PC-9 (cell line): ENCODE data around the gene DPH5. TPM values are rescaled to one million over a fixed set of nuclear protein-coding genes. Genes with fewer than 3 reads are reported as not detected.

Experiments used
- BruUV-seq: library from RNA; stranded (reverse); fragments of 400-500 nt; replicated peaks from 2 replicates; lab custom pipeline; 2021; lab: Mats Ljungman, UMichigan
- CTCF ChIA-PET: fragments of 300-600 bp; sonication (Branson Sonifier 250); formaldehyde crosslinking; loops from one replicate; lab custom pipeline; 2022; ENCODE audit warnings: antibody characterized with exemption; lab: Charles Lee
- POLR2A ChIA-PET: fragments of 300-600 bp; sonication (Branson Sonifier 250); formaldehyde crosslinking; loops from one replicate; lab custom pipeline; 2022; ENCODE audit warnings: antibody characterized with exemption; ENCODE audit not compliant: unreplicated experiment; lab: Charles Lee
- DNase-seq, 2 experiments: peaks; one replicate each; pipeline versions ENCODE4 v3.0.0 to v3.0.0-alpha.2; 2015 to 2022; ENCODE audit warnings: mixed read lengths in 1 of 2
- H2AFZ ChIP-seq: fragments of 200-600 bp; sonication (generic); 2 replicates; pipeline ENCODE4 v1.8.1; 2017; ENCODE audit warnings: antibody characterized with exemption
- H3F3A ChIP-seq: fragments of 200-600 bp; sonication (generic); 2 replicates; pipeline ENCODE4 v1.8.1; 2017; ENCODE audit warnings: antibody characterized with exemption, mild to moderate bottlenecking, low read depth; ENCODE audit not compliant: insufficient read depth
- H3K27ac ChIP-seq: fragments of 200-600 bp; sonication (generic); 2 replicates; pipeline ENCODE4 v1.6.1; 2016; ENCODE audit warnings: mixed run types
- H3K27me3 ChIP-seq: fragments of 200-600 bp; sonication (generic); 2 replicates; pipeline ENCODE4 v1.6.1; 2016; ENCODE audit warnings: low read depth, mixed run types; ENCODE audit not compliant: insufficient read depth
- H3K36me3 ChIP-seq: fragments of 200-600 bp; sonication (generic); 2 replicates; pipeline ENCODE4 v1.6.1; 2016; ENCODE audit warnings: low read depth, mixed run types
- H3K4me1 ChIP-seq: fragments of 200-600 bp; sonication (generic); replicated peaks from 2 replicates; pipeline ENCODE4 v1.6.1; 2016; ENCODE audit warnings: mixed run types; ENCODE audit not compliant: insufficient read depth
- H3K4me2 ChIP-seq: fragments of 200-600 bp; sonication (generic); 2 replicates; pipeline ENCODE4 v1.6.1; 2017; ENCODE audit warnings: mixed run types
- H3K4me3 ChIP-seq: fragments of 200-600 bp; sonication (generic); 2 replicates; pipeline ENCODE4 v1.6.1; 2016; ENCODE audit warnings: mixed run types
- H3K79me2 ChIP-seq: fragments of 200-600 bp; sonication (generic); 2 replicates; pipeline ENCODE4 v1.6.1; 2017; ENCODE audit warnings: low read depth, mixed run types
- H3K9me2 ChIP-seq: fragments of 200-600 bp; sonication (generic); 2 replicates; pipeline ENCODE4 v1.8.1; 2017; ENCODE audit warnings: mild to moderate bottlenecking; ENCODE audit not compliant: insufficient read depth
- H3K9me3 ChIP-seq: fragments of 200-600 bp; sonication (generic); 2 replicates; pipeline ENCODE4 v1.8.1; 2016; ENCODE audit warnings: low read depth; ENCODE audit not compliant: insufficient read depth
- H4K20me1 ChIP-seq: fragments of 200-600 bp; sonication (generic); 2 replicates; pipeline ENCODE4 v1.8.1; 2017; ENCODE audit not compliant: insufficient read depth
- EZH2 ChIP-seq: fragments of 200-600 bp; sonication (generic); IDR thresholded peaks from 2 replicates; pipeline ENCODE4 v1.8.0; 2017; ENCODE audit warnings: antibody characterized with exemption, low read depth
- intact Hi-C: fragments of 100-400 bp; cut with micrococcal nuclease; formaldehyde crosslinking; loops from one replicate; pipeline ENCODE4 v1.10.0; 2022; ENCODE audit not compliant: unreplicated experiment
- total RNA-seq: library from RNA; stranded (reverse); gene quantifications from 2 replicates; pipeline ENCODE4 v1.2.3, GENCODE V29; 2021
- TF ChIP-seq, protein P1 (sequence below): fragments of 200-600 bp; sonication (generic); conservative IDR thresholded peaks from 2 replicates; pipeline ENCODE4 v1.6.1; 2017; ENCODE audit warnings: mixed run types, antibody characterized with exemption, mild to moderate bottlenecking, moderate library complexity

The DPH5 gene
- total RNA-seq, 1 experiment from 2014 or later, result 39.4 TPM

DNA sequence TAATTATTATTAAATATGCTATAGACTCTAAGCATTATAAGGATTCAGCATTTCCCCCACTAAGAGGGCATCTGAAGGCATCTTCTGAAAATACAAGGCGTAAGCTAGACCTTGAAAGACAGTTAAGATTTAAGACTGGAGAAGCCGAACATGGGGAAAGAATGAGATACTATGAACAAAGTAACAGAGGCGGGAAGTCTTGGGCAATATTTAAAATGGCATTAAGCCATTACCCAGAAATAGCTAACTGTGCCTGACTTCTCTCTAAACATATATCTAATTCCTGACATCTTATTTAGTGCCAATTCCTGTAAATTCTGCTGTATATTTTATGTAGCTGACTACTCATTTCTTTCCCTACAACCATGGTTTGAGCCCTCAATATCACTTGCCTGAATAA lies 20.9 kb downstream of the DPH5 start:
- Histone ChIP-seq H3K4me3 (no peak overlapping the region), H3K9me2 (no peaks in the 10 kb centered on the region), H3K4me2 (0 out of 2 replicates have a peak overlapping the region, but pooled peaks have one; percentile 1), H3F3A (peaks cover 26% of the 10 kb centered on the region), H3K27me3 (no peaks in the 10 kb centered on the region), H3K27ac (no peak overlapping the region), H4K20me1 (no peaks in the 10 kb centered on the region), H2AFZ (no peak overlapping the region), H3K4me1 (peaks cover 34% of the 10 kb centered on the region), H3K36me3 (peaks cover 20% of the 10 kb centered on the region), H3K79me2 (no peaks in the 10 kb centered on the region), H3K9me3 (no peaks in the 10 kb centered on the region)
- intact Hi-C loops, result loop anchor here (5.0 kb wide), 1 partner anchor 233 kb away; the partner anchor contains the start of gene S1PR1
- BruUV-seq, result no TSS peak
- DNase-seq, result no peak
- POLR2A ChIA-PET, result interaction anchor here (0.7 kb wide), 2 partner anchors 30 to 31 kb away, joined by 5 to 9 read pairs; no protein-coding TSS in a partner anchor
- CTCF ChIA-PET, result no interaction called here
- no peak for TF ChIP-seq EZH2
- TF ChIP-seq, protein P1, sequence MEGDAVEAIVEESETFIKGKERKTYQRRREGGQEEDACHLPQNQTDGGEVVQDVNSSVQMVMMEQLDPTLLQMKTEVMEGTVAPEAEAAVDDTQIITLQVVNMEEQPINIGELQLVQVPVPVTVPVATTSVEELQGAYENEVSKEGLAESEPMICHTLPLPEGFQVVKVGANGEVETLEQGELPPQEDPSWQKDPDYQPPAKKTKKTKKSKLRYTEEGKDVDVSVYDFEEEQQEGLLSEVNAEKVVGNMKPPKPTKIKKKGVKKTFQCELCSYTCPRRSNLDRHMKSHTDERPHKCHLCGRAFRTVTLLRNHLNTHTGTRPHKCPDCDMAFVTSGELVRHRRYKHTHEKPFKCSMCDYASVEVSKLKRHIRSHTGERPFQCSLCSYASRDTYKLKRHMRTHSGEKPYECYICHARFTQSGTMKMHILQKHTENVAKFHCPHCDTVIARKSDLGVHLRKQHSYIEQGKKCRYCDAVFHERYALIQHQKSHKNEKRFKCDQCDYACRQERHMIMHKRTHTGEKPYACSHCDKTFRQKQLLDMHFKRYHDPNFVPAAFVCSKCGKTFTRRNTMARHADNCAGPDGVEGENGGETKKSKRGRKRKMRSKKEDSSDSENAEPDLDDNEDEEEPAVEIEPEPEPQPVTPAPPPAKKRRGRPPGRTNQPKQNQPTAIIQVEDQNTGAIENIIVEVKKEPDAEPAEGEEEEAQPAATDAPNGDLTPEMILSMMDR, result no peak

- CTCF ChIA-PET, result no interaction called here
- no peaks in the 10 kb centered on the region for H3K79me2 ChIP-seq
- H3K9me3 ChIP-seq, result no peaks in the 10 kb centered on the region
- H3K4me3 ChIP-seq, result no peak overlapping the region
- no peak overlapping the region for H2AFZ ChIP-seq
- no peaks in the 10 kb centered on the region for H4K20me1 ChIP-seq
- POLR2A ChIA-PET, result no interaction called here
- BruUV-seq, result no TSS peak
- H3K4me1 ChIP-seq, result peaks cover 34% of the 10 kb centered on the region
- DNase-seq, result peak in 1 of 2 experiments; percentile 87
- H3F3A ChIP-seq, result peaks cover 26% of the 10 kb centered on the region
- TF ChIP-seq, protein P1, result no peak
- TF ChIP-seq EZH2, result no peak
- H3K4me2 ChIP-seq, result 0 out of 2 replicates have a peak overlapping the region, but pooled peaks have one; percentile 1
- H3K36me3 ChIP-seq, result peaks cover 20% of the 10 kb centered on the region
- intact Hi-C loops, result loop anchor here (5.0 kb wide), 1 partner anchor 233 kb away; the partner anchor contains the start of gene S1PR1
- no peak overlapping the region; the same call in 1 of the 2 replicates for H3K27ac ChIP-seq
- H3K9me2 ChIP-seq, result no peaks in the 10 kb centered on the region
- H3K27me3 ChIP-seq, result no peaks in the 10 kb centered on the region
Observed at GRCh38 chr1:101004061-101004460, 21.5 kb downstream of the DPH5 start.

GRCh38 chr1:101003012-101003650 lies 22.5 kb downstream of the DPH5 start:
- no TSS peak for BruUV-seq
- no peak for DNase-seq
- peak overlapping the region; percentile 7; the same call in 1 of the 2 replicates for H3K27ac ChIP-seq
- H3K4me3 ChIP-seq, result no peak overlapping the region
- no peaks in the 10 kb centered on the region for H3K9me3 ChIP-seq
- H3F3A ChIP-seq, result peaks cover 26% of the 10 kb centered on the region
- no peak overlapping the region for H2AFZ ChIP-seq
- H3K79me2 ChIP-seq, result no peaks in the 10 kb centered on the region
- no peaks in the 10 kb centered on the region for H3K9me2 ChIP-seq
- H3K4me1 ChIP-seq, result peaks cover 34% of the 10 kb centered on the region
- peak overlapping the region; percentile 2; the same call in 1 of the 2 replicates for H3K4me2 ChIP-seq
- ChIA-PET CTCF (no interaction called here), POLR2A (no interaction called here)
- H4K20me1 ChIP-seq, result no peaks in the 10 kb centered on the region
- peaks cover 20% of the 10 kb centered on the region for H3K36me3 ChIP-seq
- H3K27me3 ChIP-seq, result no peaks in the 10 kb centered on the region
- intact Hi-C loops, result loop anchor here (5.0 kb wide), 1 partner anchor 234 kb away; the partner anchor contains the start of gene S1PR1
- TF ChIP-seq, protein P1, result no peak
- TF ChIP-seq EZH2, result no peak
